Measurements from ENCODE around the gene RCAN1.
"Not testable (repeated sequence)": the region's sequence is repeated elsewhere in the genome, so short reads cannot be mapped to it uniquely, and the experiment has no call there.

RCAN1 gene

DNA sequence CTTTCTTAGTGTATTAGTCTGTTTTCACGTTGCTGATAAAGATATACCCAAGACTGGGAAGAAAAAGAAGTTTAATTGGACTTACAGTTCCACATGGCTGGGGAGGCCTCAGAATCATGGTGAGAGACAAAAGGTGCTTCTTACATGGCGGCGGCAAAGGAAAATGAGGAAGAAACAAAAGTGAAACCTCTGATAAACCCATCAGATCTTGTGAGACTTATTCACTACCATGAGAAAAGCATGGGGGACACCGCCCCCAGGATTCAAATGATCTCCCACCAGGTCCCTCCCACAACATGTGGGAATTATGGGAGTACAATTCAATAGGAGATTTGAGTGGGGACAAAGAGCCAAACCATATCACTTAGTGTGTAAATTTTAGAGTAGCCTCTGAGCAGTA is 46.1 kb downstream of the RCAN1 start:
- not testable (repeated sequence) for DNase-seq (ENCODE audit: low spot score)

DNA sequence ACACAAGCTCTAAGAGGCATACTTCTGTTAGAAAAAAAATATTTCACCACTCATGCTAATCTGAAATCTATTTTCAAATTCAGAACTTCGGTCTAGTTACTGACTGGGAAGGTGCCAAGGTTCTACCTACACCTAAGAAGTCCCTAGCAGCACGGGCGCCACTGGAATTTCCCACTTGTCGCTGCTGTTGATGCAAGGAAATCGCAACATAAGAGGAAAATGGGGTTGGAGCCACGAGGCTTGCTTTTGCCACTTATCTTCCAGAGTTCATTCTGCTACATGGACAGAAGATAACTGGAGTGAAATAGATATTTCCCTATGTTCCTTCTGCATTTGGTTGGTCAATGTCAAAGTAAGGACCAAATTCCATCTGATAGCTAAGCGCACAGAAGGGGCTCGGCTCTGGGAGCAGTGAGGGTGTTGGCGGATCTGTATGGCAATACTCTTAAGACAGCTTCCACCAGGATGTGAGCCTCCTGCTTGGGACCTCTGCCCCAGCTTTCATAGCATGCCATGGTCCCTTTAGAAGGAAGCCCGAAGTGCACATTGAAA is 47.2 kb downstream of the RCAN1 start:
- no peak for DNase-seq (ENCODE audit: low spot score)

DNA sequence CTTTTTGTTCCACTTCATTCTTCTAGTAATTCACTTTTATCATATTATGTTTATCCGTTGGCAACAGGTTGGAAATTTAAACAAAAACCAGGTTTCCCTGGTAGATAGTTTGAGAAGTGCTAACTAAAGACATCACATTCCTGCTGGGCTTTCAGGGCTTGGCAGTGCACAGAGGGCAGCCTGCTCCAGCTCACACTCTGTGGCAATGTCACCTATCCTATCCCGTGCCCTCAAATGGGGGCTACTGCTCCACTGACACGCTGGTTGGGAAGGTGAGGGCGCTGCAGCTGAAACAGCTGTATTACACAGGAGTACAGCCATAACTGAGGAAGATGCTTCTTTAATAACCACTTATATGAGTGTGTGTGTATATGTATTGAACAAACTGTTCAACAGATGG is 49.7 kb downstream of the RCAN1 start:
- DNase-seq (ENCODE audit: low spot score): no peak

DNA sequence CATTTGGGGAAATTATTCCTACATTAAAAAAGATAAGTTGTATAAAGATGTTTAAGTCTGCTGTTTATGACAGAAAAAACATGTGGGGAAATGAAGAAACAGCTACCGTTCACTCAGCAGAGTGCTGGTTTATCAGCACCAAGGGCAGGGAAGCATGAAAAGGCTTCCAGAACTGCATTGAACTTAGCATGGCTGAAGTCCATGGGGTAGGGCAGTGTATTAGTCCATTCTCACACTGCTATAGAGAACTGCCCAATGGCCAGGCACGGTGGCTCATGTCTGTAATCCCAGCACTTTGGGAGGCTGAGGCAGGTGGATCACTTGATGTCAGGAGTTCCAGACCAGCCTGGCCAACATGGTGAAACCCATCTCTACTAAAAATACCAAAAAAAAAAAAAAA is 51.5 kb downstream of the RCAN1 start:
- DNase-seq (ENCODE audit: low spot score): not testable (repeated sequence)

DNA sequence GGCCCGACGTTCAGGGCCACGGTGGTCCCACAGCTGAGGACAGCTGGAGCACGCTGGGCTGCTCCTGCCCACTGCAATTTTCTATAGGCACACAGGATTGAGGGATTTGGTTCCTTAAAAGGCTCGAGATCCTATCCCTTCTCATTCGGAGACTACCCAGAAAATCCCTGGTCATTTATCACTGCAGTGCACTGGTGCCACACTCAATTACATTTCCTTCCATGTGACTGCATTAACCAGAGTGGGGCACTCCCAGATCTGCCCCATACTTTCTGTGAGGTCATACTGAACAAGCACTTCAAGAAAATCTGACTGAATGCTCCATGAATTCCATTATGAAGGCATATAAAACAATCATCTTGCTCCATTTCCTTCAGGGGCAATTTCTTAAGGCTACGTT is 53.1 kb downstream of the RCAN1 start:
- no peak for DNase-seq (ENCODE audit: low spot score)

DNA sequence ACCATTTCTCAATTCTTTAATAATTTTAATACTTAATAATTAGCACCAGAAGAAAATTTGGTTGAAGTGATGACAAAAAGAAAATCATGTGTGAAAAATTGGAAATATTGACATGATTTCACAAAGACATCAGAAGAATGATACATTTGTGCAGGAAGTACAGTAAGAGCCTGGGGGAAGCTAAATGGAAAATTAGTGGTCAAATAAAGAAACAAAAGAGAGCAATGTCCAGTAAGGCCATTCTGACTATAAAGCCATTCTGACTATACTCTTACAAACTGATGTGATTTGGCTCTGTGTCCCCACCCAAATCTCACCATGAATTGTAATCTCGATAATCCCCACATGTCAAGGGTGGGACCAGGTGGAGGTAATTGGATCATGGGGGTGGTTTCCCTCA is 54.3 kb downstream of the RCAN1 start:
- DNase-seq (ENCODE audit: low spot score): no peak

DNA sequence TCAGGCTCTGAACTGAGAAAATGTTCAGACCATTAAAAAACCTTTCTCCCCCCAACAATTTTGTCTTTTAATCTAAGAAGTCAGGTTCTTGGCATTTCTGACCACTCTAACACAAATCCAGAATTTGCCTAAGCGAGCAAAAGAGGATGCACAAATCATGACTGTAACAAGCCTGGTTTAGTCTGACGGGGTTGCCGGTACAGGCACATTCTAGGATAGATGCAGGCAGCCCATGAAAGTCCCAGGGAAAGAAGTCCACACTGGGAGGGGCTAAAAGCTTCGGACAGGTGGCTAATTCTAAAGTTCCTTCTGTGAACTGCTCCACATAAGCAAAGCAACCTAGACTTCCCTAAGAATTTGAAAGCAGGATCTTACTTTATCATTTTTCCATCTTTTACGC is 54.9 kb downstream of the RCAN1 start:
- DNase-seq (ENCODE audit: low spot score): no peak

DNA sequence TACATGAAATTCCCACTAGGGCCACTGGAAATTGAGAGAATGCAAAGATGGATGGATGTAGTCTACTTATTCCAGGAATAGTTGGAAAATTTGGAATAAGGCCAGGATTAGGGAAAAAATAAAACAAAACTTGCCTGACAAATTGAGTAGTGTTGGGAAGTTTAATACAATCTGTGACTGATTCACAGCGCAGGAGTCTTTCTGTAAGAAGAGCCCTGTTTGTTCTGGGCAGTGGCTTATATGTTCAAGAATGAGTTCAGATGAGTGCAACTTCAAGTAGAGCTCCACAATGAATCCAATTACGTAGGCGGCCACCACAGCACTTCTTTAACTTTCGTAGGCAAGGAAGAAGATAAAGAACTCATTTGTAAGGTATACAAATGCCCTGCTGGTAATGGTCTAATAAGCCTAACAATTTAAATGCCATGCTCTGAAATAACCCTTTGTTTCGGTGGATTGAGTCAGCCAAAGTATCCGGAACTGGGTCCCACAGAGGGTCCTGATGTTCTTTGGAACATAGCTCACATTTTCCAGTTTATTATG is 55.8 kb downstream of the RCAN1 start:
- DNase-seq (ENCODE audit: low spot score): no peak

DNA sequence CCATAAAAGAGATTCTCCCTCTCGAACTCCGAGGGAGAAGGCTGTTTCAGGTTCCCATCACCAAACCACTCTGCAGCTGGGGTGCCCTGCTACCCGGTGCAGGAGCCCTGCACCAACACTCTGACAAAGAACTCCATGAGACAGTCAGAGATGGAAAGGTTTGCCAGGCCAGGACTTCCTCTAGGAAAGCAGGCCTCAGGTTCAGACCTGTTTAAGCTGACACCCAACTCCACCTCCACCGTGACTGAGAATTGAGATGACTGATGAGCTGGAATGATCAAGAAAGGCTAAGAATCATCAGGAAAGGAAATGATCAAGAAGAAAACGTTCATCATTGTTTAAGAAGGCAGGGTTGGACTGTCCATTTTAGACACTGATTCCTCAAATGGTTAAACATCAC is 56.7 kb downstream of the RCAN1 start:
- DNase-seq (ENCODE audit: low spot score): no peak

DNA sequence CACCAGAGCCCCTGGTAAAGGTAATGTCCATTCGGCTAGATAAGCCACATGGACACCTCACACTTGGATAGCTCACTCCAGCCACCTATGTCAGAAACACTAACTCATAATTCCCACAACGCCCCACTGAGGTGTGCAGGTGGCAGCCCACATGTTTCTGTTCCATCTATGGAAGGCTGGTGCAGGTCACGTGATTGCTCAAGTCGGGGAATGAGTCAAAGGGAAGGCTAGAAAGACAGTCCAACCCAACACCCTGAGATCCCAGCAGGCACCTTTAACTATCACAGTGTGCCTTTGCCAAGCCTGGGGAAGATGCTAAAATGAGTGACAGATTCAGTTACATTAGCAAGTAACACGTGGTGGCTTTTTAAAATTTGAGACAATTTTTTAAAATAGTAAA is 57.7 kb downstream of the RCAN1 start:
- DNase-seq (ENCODE audit: low spot score): no peak

DNA sequence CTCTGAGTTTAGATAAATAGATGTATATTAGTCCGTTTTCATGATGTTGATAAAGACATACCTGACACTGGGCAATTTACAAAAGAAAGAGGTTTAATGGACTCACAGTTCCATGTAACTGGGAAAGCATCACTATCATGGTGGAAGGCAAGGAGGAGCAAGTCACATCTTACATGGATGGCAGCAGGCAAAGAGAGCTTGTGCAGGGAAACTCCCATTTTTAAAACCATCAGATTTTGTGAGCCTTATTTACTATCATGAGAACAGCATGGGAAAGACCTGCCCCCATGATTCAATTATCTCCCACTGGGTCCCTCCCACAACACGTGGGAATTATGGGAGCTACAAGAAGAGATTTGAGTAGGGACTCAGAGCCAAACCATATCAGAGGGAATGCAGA is 60.2 kb downstream of the RCAN1 start:
- DNase-seq (ENCODE audit: low spot score): not testable (repeated sequence)

DNA sequence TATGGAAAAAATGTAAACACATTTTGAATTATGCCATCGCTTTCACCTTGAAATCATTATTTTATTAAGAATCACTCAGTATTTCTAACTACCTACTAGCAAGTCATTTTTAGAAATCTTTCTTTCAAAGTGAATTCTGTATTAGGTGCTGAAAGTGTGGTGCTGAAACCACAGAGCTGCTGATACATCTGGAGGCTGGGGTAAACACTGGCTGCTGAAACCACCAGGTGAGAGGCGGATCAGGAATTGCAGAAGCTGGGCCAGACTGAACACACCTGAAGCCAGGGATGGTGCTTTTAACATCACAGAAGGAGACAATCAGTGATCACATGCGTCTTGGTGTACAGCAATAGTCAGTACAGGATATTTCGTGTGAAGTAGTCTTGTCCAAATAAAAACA is 60.7 kb downstream of the RCAN1 start:
- no peak for DNase-seq (ENCODE audit: low spot score)

DNA sequence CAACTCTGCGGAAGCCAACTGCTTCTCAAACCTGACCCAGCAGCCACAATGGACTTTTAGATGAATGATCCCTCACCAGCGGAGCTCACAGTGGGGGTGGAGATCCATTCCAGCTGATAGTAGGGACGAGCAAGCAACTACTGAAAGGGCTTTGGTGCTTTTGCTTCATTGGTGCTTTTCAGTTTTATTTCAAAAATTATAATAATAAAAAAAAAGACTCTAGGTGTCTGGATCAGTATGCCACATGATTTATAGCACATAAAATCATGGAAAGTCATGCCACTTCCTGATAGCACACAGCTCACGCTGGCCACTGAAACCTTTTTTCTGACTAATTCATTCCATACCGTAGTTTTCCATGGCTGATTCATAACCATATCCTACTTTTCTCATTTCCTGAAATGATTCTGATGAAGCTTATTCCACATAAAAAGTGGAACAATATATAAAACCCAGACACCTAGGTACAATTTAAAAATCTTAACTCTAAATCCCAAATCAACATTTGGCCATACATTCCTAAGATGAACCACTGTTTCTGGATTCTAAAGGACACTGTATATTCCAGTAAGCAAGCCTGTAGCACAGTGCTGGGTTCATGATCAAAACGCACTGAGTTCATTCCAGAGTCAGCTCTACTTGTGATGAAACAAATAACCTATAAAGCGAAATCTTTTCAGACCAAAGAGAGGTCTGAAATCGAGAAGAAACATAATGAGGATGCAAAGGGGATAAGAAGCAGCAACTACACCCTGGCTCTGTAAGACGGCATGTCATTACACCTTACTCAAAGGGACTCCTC is 61.6 kb downstream of the RCAN1 start:
- no peak for DNase-seq (ENCODE audit: low spot score)

DNA sequence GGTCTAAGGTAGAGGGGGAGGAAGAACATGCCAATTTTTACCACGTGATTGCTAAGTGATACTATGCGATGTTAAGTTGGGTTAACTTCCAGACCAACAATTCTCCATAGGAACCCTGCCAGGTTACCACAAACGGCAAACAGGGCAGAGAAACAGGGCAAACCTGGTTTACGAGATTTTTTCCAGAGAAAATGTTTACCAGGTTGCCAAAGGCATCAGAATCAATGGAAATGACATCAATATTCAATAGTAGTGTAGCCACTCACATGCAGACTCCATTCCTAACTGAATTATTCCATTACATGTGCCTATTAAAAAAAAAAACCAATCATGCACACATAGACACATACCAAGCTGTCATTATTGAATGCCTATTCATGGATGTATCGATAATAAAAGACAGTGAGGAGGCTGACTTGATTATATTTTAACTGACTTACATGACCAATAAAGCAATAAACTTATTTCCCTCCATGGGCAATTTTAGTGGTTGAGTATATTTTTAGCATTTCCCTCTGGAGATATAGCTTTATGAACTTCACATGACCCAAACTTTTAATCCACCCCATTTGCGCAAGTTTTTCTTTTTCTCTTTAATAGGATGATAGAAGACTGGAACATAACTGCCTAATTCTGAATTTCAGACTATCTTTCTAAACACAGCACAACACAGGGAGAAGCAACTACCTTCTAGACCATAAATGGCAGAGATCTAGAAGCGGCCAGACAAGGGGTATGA is 62.4 kb downstream of the RCAN1 start:
- DNase-seq (ENCODE audit: low spot score): no peak

DNA sequence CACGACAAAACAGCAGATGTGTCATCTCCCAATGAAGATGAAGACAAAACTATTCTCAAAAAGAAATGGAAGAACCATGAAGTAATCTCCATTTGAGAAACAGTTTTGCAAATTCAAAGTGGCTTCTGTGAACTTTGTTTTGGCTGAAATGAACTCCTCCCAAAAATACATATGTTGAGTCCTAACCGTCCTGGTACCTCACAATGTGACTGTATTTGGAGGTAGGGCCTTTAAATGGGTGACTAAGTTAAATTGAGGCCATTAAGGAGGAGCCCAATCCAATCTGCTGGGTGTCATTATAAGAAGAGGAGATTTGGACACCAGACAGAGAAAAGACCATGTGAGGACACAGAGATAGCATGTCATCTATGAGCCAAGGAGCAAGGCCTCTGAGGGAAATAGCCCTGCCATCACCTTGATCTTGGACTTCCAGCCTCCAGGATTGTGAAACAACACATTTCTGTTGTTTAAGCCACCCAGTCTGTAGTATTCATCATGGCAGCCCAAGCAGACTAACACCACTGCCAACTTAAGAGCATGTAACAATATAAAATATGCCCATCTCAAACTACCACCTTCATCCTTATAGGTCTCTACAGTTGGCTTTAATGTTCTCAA is 64.6 kb downstream of the RCAN1 start:
- DNase-seq (ENCODE audit: low spot score): no peak

DNA sequence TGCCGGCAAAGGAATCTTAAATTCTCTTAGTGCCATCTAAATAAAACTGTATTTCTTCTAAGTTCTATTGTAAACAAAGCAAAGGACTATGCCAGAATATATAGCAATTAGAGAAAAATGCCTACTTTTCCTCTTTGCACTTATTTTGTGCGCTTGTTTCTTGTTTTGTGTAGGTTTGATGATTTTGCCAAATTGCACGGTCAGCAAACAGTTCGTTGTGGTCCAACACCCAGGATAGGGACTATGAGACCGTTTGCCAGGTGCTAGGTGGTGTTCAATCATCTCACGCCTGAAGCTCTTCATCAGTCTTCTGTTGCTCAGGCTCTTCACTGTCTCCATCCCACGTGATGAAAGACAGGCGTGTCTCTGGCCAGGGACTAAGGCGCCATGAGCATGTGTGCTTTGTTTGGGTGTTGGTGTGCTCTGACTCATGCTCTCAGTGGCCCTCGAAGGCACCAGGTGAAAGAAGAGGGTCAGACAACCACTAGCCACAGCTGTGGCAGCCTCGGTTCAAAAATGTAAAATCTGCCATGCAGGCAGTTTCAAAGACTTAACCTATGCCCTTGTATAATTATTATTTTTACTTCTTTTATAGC is 66.0 kb downstream of the RCAN1 start:
- DNase-seq (ENCODE audit: low spot score): no peak

DNA sequence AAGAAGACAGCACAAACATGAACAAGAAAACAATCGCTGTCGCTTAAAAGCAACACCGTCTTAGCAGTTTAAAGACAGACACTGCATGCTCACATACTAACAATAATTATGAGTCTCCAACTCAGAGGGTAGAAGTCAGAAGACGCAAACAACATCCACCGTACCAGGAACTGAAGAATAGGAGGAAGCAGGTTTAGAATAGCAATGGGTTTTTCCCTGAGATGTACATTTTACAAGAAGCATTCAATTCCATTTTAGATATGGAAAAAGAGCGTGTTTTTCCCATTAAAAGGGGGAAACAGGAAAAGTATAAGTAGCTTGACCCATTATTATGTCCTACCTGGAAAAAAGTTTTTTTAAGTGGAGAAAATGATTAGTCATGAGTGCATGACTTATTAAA is 68.4 kb downstream of the RCAN1 start:
- DNase-seq (ENCODE audit: low spot score): no peak

DNA sequence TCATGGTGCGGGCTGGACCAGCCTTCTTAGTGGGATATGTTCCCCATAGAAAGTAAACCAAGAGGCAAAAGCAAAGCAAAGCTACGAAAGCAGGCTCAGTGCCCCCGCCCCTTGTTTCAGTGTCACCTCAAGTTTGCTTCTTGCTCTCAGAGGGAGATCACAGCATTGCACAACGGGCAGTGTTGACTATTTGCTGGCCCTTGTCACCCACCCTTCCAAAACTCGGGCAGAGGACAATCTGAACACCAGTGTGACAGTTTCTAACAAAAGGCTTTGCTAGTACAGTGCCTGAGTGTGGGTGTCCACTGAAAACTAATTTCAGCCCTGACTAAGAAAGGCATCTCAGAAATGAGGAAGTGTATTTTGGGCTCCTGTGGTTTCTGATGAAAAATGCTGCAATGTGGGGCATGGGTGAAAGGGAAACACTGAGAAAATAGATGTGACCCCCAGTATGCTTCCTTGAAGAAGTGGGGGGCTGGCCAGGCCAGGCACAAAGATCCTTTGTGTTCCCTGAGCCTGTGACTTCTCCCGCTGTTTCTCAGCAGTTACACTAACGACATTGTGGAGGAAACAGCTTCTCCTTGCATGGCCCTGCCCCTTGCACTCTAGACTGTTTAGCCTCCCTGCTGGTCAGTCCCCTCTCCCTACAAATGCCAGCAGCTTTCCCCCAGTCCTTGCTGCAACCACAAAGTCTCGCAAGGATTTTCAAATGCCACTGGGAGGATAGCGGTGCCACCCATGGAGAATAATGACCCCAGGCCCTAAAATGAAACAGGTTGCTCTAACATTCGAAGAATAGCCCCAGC is 69.6 kb downstream of the RCAN1 start:
- no peak for DNase-seq (ENCODE audit: low spot score)

DNA sequence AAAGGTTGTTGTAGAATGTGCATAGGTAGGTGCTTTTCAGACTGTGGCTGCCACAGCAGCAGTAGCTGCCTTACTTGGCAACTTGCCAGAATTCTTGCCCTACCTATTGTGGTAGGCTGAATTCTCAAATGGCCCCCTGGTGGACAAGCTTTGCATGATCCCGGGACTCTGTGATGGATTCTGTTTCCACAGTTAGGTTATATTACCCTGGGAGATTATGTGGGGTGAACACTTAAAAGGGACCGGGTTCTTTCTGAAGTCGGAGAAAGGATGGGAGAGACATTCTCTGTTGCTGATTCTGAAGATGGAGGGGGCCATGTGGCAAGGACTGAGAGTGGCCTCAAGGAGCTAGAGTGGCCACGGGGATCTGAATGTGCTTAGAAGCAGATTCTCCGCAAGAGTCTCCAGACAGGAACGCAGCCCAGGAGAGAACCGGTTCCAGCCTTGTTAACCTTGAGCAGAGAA is 70.8 kb downstream of the RCAN1 start:
- DNase-seq (ENCODE audit: low spot score): peak; percentile 34

DNA sequence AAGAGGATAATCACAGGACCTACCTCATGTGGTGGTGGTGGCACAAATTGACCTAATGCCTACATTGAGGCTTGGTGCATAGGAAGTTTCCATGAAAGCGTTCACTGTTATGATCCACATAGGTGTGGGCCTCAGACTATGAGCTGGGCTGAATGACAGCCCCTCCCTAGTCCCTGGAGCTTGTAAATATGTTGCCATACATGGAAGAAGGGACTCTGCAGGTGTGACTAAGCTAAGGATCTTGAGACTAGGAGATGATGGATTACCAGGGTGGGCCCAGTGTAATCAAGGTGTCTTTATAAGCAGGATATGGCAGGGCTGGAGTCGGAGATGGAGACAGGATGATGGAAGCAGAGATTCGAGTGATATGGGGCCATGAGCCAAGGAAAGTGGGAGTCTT is 71.9 kb downstream of the RCAN1 start:
- no peak for DNase-seq (ENCODE audit: low spot score)

DNA sequence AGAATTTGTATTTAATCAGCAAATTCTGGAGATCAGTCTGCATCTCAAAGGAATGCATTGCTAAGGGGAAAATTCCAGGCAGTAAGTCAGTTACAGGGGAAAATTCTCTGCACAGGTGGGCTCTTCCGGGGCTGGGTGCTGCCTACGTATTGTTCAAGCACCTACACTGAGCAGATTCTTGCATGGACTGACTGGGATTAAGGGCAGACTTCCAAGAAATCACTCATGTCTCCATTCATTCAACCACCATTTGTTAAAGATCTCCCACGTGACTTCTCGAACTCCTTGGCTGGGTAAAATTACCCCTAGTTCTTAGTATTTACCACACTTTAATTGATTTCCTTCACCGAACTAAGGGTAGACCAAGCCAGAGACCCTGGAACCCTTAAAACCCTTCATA is 74.7 kb downstream of the RCAN1 start:
- DNase-seq (ENCODE audit: low spot score): no peak
